GM12892 (cell line): Measurements from ENCODE around the gene RPL21.

ENCODE experiments used
- POLR2A ChIP-seq: IDR thresholded peaks from 2 replicates; pipeline ENCODE4 v1.6.1; 2011; ENCODE audit warnings: low read depth, low read length, control low read depth
- POLR2AphosphoS5 ChIP-seq: IDR thresholded peaks from 2 replicates; pipeline ENCODE4 v1.6.1; 2011; ENCODE audit warnings: low read depth, low read length, control low read depth
- TAF1 ChIP-seq: IDR thresholded peaks from 2 replicates; pipeline ENCODE4 v1.6.1; 2011; ENCODE audit warnings: low read depth, mild to moderate bottlenecking, control low read depth, low read length, borderline replicate concordance

- TF ChIP-seq POLR2AphosphoS5 = no peak
- TF ChIP-seq TAF1 = no peak
- no peak for TF ChIP-seq POLR2A
Measured at GRCh38 chr13:27228131-27228530, 23.2 kb upstream of the RPL21 start.
